ENCODE results near the gene SLC16A13.
"Not testable (repeated sequence)": the region's sequence is repeated elsewhere in the genome, so short reads cannot be mapped to it uniquely, and the experiment has no call there.

Gene SLC16A13

DNA sequence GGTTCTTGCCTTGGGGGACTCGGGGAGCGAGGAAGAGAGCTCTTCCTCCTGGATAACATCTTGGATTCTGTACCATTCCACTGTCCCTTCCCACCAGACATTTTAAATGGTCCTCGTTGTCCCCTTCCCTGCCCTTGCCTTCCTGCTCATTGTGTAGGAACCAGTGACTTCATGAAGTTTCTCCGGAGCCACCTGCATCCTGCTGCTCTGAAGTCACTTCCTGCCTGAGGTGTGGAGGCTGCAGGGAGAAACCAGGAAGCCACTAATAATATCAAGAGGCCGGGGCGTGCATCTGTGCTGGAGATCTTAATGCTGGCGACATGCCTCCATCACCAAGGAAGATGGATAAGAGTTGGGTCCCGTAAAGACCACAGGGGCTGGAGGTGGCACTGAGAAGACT lies 6.2 kb upstream of the SLC16A13 start:
- DNase-seq (ENCODE audit: low read depth in 2 of 2) = no peak

GRCh38 chr17:7034955-7035590 lies 742 bp upstream of the SLC16A13 start:
- no peak for DNase-seq (ENCODE audit: low read depth in 2 of 2)

DNA sequence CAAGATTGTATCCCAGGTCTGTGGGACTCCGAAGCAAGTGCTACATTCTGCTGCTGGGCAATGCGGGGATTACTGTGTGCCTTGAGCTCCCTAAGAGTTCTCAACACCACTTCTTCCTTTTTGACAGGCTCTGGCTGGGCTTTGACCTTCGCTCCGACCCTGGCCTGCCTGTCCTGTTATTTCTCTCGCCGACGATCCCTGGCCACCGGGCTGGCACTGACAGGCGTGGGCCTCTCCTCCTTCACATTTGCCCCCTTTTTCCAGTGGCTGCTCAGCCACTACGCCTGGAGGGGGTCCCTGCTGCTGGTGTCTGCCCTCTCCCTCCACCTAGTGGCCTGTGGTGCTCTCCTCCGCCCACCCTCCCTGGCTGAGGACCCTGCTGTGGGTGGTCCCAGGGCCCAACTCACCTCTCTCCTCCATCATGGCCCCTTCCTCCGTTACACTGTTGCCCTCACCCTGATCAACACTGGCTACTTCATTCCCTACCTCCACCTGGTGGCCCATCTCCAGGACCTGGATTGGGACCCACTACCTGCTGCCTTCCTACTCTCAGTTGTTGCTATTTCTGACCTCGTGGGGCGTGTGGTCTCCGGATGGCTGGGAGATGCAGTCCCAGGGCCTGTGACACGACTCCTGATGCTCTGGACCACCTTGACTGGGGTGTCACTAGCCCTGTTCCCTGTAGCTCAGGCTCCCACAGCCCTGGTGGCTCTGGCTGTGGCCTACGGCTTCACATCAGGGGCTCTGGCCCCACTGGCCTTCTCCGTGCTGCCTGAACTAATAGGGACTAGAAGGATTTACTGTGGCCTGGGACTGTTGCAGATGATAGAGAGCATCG lies 2.4 kb downstream of the SLC16A13 start:
- DNase-seq (ENCODE audit: low read depth in 2 of 2) = no peak

DNA sequence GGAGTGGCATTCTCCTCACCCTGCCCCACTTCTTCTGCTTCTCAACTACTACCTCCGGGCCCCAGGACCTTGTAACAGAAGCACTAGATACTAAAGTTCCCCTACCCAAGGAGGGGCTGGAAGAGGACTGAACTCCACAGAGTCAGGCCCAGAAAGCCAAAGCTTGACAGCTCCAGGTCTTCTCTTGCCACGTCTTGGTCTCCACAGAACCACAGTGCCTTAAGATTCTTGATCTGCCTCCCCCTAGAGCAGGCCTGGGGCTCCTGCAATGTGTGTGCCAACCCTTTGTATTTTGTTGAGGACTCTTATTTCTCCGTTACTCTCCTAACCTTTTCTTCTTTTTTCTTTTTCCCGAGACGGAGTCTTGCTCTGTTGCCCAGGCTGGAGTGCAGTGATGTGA lies 4.0 kb downstream of the SLC16A13 start:
- DNase-seq (ENCODE audit: low read depth in 2 of 2) = no peak

- DNase-seq (ENCODE audit: low read depth in 2 of 2) = no peak
Observed at GRCh38 chr17:7041607-7042500, 6.0 kb downstream of the SLC16A13 start.

GRCh38 chr17:7042501-7043181 lies 6.8 kb downstream of the SLC16A13 start:
- peak in 1 of 2 donors; percentile 14 for DNase-seq (ENCODE audit: low read depth in 2 of 2)

DNA sequence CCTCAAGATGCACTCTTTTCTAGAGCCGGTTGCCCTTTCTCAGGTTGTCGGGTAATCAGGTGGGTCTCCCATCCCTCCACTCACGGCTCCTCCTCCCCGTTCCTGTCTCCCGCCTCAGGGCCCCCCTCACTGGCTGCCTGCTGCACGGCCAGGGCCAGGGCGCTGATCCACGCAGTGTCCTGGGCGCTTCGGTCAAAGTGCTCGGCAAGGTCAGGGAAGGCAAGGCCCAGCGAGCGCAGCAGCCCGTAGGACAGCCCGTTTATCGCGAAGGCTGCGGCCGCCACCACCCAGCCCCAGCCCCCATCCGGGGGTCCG lies 7.3 kb downstream of the SLC16A13 start:
- no peak for DNase-seq (ENCODE audit: low read depth in 2 of 2)

- DNase-seq (ENCODE audit: low read depth in 2 of 2) = no peak
Observed at GRCh38 chr17:7043497-7044198, 7.8 kb downstream of the SLC16A13 start, which contains the start of gene SLC16A11. Gene SLC16A11 (minus strand): TSS chr17:7044092. CDS start chr17:7043513, 579 bp downstream.

GRCh38 chr17:7045492-7046126 lies 9.8 kb downstream of the SLC16A13 start:
- DNase-seq (ENCODE audit: low read depth in 2 of 2) = peak in 1 of 2 donors; percentile 18

GRCh38 chr17:7046127-7046724 lies 10.4 kb downstream of the SLC16A13 start:
- DNase-seq (ENCODE audit: low read depth in 2 of 2) = no peak

DNA sequence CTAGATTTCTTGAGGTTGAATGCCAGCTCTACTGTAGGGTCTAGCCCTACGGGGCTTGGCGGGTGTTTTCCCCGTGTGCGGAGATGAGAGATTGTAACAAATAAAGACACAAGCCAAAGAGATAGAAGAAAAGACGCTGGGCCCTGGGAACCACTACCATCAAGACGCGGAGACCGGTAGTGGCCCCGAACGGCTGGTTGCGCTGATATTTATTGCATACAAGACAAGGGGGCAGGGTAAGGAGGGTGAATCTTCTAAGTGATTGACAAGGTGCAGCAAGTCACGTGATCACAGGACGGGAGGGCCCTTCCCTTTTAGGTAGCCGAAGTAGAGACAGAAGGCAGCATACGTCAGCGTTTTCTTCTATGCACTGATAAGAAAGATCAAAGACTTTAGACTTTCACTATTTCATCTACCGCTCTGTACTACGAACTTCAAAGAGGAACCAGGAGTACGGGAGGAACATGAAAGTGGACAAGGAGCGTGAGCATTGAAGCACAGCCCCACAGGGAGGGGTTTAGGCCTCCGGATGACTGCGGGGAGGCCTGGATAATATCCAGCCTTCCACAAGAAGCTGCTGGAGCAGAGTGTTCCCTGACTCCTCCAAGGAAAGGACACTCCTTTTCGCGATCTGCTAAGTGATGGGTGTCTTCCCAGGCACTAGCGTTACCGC lies 11.0 kb downstream of the SLC16A13 start:
- peak in 1 of 2 donors; percentile 53 for DNase-seq (ENCODE audit: low read depth in 2 of 2)

DNA sequence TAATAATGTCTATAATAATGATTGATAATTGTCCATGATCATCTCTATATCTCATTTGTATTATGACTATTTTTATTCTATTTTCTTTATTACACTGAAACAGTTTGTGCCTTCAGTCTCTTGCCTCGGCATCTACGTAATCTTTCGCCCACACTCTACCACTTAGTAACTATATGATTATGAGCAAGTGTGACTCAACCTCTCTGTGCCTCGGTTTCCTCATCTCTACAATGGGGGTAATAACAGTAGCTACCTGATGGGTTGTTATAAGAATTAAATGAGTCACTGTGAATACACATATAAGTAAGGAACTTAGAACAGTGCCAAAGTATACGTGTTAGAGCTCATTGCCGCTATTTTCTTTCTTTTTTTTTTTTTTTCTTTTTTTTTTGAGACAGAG lies 11.8 kb downstream of the SLC16A13 start:
- DNase-seq (ENCODE audit: low read depth in 2 of 2) = no peak

DNA sequence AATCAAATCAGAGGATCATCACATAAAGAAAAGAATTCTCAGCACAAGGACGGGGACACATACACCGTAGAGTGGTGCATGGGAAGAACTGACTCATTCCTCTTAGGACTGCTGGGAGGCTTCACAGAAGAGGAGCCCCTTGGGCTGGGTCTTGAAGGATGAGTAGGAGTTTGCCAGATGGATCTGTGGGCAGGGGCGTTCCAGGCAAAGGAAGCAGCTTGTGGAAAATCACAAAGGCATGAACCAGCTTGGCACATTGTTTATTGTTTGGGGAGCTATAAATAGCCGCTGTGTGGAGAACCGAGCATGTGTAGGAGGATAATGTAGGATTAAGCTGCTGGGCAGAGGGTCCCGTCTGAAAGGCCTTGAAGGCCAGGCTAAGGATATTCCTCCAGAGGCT lies 13.2 kb downstream of the SLC16A13 start:
- no peak for DNase-seq (ENCODE audit: low read depth in 2 of 2)

DNA sequence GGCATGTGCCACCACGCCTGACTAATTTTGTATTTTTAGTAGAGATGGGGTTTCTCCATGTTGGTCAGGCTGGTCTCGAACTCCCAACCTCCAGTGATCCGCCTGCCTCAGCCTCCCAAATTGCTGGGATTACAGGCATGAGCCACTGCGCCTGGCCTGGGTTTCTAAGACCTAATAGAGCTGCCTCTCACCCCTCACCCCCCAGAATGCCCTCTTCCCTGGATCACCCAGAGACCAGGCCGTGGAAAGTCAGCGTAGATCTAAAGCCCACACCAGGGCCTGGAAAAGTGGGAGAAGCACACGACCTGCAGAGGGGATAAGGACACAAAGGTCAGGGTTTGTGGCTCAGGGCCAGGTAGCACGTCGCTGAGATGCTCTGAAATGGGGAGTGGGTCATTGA lies 14.8 kb downstream of the SLC16A13 start:
- DNase-seq (ENCODE audit: low read depth in 2 of 2) = not testable (repeated sequence)

- no peak for DNase-seq (ENCODE audit: low read depth in 2 of 2)
Observed at GRCh38 chr17:7056386-7056785, 20.6 kb downstream of the SLC16A13 start.

- DNase-seq (ENCODE audit: low read depth in 2 of 2) = no peak
Observed at GRCh38 chr17:7058831-7059447, 23.1 kb downstream of the SLC16A13 start.

DNA sequence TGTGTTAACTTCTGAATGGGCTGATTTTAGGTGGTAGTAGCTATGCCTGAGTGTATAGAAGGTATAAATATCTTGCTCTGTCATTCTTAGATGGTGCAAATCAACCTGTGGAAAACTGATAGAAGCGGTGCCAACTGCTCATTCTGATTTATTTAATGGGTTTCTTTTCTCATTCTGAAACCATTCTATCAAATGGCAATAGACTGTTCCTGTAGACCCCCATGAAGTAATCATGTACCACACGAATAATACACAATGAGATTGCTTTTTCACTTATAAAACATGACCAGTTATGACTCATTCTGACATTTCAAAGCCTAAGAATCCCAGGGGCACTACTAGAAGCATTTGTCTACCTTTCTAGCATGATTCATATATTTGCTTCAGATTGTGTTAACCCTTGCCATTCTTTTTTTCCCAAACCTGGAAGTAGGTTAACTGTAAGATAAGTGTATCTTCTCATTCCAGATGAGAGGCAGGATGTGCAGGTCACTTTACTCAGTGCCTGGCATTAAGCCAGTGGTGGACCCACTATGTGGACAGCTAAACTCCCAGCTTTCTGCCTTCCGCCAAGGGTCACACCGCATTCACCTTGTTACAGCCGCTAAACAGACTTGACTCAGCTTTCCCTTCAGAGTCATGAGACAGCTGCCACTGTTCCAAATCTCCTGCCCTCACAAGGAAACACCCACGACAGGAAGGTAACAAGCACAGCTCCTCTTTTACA lies 24.5 kb downstream of the SLC16A13 start:
- peak in 1 of 2 donors; percentile 38 for DNase-seq (ENCODE audit: low read depth in 2 of 2)

DNA sequence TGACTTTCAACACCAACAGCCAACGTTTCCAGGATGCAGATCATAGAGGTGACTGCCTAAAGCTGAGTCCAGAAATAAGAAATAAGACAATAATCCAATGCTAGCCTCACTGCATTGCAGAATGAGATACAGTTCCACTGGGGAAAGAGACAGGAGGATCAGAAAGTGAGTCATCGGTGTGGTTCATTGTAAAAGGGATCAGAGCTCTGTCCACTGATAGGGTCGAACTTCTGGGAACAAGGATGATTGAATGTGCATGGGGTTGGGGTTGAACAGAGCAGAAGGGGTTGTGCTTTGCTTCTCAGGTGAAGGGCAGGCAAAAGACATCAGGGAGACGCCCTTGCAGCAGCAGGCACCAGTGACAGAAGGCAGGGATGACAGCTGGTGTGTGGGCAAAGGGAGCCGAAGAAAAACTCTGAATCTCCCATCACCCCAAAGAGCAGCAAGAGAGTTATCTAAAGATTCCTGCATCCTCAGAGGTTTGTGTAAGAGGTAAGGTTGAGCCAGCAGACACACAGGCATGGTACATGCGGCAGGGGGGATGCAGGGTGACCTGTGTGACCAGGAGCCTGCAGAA lies 27.8 kb downstream of the SLC16A13 start:
- DNase-seq (ENCODE audit: low read depth in 2 of 2) = no peak

Data from activated CD4-positive, alpha-beta T cell treated with anti-CD3 and anti-CD28 coated beads for 24 hours (primary cell).